SH-SY5Y (cell line): ENCODE data around the gene SRPRB.

Experiments
- GATA2 ChIP-seq: IDR thresholded peaks from 2 replicates; pipeline ENCODE4 v1.6.1; 2011; ENCODE audit warnings: mild to moderate bottlenecking, low read depth, low read length
- GATA3 ChIP-seq: IDR thresholded peaks from 2 replicates; pipeline ENCODE4 v1.6.1; 2011; ENCODE audit warnings: low read depth, mild to moderate bottlenecking, low read length, moderate library complexity

DNA sequence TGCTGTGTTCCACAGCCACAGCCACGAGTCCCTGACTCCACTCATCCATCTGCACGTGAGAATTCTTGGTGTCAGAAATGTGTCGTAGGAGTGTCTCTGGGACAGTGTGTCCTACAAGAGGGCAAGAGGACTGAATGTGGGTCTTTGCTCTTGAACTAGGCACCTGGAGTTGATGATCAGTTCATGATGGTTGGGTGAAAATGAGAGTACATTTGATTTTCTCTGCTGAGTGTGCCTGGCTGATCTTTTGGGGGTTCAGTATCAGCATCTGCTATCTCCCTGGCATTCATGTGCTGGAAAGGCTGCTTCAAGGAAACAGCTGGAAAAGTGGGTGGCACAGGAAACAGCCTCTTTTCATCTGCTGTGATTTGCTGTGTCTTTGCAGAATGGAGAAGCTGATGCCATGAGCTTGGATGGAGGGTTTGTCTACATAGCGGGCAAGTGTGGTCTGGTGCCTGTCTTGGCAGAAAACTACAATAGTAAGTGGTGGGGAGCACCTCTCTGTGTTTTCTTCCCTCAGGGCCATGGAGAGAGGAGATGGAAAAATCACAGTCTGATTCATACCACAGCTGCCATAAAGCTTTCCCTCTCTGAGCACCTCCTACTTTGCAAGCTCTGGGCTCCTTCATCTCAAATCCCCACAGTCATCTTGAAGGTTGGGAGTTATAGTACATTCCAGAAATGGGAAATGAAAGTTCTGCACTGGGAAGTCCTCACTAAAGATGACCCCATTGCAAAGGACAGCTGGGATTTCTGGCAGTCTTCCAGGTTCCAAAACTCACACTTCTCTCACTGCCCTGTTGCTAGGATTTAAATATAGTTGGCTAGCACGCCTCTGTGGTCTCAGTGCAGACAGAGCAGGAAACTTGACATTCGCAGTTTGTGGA, 41.6 kb upstream of the SRPRB start:
- TF ChIP-seq GATA3: no peak
- TF ChIP-seq GATA2: no peak
